Pons (tissue), 1 donor: ENCODE measurements around the gene MBNL2.

ENCODE experiments used
- DNase-seq: peaks from one replicate; pipeline ENCODE4 v3.0.0-alpha.2; 2016; ENCODE audit warnings: low spot score

MBNL2 gene

GRCh38 chr13:97327506-97328221, 105.5 kb downstream of the MBNL2 start:
- no peak for DNase-seq

DNA sequence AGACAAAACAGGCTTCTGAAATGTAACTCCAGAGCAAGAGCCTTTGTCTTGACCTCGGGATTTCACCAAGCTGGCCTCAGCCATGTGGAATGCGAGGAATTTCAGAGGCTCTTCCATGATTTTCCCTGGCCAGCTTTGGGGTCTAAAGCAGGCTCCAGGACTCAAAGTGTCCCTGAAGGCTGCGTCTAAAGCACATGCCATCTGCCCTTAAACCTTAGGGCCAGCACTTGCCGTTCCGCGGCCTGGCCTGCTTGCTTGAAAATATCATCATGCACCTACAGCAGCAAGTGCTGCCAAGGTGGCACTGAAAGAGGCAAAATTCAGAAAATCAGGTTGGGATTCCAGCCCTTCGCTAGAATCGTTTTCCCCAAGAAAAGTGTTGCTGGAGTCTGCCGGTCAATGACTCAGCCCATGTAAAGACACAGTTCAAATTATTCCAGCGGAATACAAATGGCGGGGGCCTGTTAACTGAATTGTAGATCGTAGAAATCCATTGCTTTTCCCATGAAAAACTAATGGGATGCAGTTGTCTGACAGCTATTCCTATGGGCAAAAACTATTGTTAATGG, 106.2 kb downstream of the MBNL2 start:
- DNase-seq, result no peak

DNA sequence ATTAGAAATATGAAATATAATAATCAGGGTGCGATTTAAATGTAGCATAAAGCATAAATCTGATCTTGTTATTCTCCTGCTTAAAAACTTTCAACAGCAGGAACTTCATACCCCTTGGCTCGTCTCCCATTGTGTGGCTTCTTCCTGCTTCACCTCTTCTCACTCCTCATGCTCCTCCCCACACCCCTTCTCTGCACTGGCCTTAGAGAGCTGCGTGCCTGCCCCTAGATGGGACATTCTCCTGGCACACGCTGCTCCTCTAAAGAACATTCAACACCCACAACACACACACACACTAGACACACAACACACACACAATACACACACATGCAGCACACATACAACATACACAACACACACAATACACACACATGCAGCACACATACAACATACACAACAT, 107.2 kb downstream of the MBNL2 start:
- DNase-seq, result no peak

GRCh38 chr13:97330448-97330847, 108.3 kb downstream of the MBNL2 start:
- DNase-seq, result no peak

DNA sequence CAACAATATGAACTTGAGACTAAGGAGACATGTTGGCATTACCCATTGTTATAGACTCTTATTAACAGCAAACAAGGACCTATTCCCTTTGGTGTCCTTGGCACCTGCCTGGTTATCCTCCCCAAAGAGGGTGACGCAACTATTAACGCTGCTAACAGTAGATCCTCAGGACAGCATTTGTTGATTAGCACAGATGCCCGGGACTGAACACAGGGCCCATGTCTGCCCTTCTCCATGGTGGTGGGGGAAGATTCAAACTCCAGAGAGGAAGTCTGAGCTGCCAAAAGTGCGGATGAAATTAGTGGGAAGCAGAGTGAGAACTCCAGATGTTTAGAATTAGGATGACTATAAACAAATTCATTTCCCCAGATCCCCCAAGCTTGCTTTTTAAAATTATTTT, 110.6 kb downstream of the MBNL2 start:
- no peak for DNase-seq

DNA sequence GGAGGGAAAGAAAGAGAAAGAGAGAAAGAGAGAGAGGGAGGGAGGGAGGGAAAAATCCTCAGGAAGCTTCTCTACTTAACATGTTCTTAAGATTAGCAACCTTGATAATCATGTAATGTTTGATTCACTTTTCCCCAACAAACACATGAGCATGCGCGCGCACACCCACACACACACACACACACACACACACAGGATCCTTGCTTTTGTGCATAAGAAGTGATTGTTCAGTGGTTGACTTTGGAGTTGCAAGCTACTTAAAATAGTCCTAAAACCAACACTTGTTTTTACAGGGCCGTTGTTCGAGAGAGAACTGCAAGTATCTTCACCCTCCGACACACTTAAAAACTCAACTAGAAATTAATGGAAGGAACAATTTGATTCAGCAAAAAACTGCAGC, 111.8 kb downstream of the MBNL2 start:
- no peak for DNase-seq

DNA sequence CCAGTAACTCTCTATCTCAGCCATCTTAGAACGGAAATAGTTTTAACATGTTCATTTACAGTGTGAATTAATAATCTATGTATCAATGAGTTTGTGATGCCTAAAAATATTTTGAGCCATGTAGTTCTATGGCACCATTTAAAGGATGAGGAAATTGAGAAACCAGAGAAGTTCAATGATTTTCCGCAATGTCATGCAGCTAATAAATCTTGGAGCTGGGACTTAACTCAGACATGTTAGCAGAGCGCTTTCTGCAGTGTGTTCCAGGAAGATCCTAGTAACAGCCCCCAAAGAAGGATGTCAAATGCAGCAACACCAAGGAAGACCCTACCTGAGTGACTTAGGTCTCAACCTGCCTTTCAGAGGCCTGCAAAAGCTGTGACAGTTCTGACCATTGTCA, 112.6 kb downstream of the MBNL2 start:
- DNase-seq, result no peak

- DNase-seq, result no peak
Observed at GRCh38 chr13:97335488-97336134, 113.5 kb downstream of the MBNL2 start.

GRCh38 chr13:97337985-97338499, 115.9 kb downstream of the MBNL2 start:
- no peak for DNase-seq

GRCh38 chr13:97338571-97338970, 116.4 kb downstream of the MBNL2 start:
- no peak for DNase-seq

DNA sequence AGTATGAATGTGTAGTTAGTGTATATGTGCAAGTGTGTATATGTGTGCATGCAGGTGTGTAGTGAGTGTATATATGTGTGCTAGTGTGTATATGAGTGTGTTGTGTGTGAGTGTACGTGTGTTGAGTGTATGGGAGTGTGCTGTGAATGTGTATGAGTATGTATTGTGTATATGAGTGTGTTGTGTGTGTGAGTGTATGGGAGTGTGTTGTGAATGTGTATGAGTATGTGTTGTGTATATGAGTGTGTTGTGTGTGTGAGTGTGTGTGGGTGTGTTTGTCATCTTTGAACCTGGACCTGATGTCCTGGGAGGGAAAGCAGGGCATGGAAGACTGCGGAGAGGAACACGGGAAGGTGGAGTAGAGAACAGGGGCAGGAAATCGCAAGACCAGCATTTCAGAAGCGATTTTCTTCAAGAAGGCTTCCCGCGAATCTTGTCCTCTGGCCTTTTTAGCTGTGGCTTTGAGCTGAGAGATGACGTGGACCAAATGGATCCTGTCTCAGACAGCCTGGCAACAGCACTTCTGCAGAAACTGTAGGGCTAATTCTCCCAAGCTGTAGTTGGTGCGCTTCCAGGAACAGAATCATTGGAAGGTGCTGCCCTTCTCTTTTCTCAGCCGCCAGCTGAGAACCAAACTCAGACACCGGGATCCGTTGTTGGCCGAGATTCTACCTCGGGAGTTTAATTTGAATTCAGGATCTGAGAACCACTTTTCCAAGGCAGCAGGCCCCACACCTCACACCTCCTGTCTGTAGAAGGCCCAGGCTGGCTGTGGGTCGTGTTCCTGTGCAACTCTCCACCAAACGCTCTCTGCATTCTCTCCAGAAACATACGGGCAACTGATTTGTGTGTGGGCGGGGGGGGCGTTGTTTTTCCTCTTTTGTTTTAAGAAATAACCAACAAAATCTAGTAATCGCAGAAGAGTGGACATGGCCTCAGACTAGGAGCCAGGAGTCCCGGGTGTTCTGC, 117.2 kb downstream of the MBNL2 start:
- DNase-seq, result peak; percentile 72

- no peak for DNase-seq
Observed at GRCh38 chr13:97339988-97340749, 118.0 kb downstream of the MBNL2 start.

DNA sequence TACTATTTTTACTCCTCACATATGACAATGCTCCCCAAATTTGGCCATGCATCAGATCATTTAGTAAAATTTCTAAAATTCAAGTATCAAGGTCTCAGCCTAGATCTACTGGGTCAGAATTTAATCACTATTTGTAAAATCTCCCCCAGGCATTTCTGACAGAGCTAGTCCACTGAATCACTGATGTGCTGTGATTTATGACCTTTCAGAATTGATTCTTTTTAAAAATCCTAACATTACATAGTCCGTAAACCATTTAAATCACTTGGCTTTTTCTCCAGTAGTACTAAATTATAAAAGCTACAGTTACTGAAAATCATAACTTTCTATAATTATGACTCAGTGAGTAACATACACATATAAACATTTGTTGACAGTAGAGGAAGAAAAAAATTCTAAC, 119.0 kb downstream of the MBNL2 start:
- no peak for DNase-seq

- DNase-seq, result no peak
Observed at GRCh38 chr13:97342136-97342535, 120.0 kb downstream of the MBNL2 start.

- DNase-seq, result no peak
Observed at GRCh38 chr13:97342936-97343335, 120.8 kb downstream of the MBNL2 start.

DNA sequence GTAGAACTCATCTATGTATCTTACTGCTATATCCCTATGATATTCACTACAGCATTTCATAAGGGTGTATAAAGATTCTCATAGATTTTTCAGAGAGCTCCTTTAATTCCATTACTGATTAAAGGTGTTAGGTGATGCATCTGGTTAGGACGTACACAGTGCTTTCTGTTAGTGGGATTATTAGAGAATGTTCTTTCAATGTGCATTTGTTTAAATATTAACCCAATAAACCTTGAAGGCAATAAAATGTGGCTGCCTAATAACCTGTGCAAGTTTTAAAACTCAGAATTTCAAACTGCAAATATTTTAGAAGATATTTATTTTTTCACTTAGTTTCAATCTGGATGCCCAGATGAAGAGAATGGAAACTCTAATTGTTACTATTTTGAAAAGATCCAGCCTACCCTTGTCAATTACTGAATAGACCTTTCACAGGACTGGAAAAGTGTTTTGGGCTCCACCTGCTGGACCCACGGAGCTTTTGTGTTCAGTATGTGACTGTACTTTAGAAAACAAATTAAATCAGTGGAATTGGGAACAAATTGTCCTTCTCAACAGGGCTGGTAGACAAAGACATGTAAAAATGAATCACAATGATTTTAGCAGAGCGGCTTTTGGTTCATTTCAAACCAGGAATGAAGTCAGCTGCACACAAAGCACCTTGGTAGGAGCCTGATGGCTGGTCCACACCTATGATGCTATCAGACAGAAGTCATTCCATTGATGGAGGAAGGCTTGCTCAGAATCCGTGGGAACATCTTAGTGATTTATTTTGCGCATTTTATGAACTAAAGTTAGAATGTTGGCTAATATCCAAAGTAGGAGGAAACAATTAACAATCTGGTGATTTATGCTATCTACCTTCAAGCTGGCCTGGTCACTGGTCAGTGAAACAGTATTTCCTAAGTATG, 122.4 kb downstream of the MBNL2 start:
- DNase-seq, result peak; percentile 83

DNA sequence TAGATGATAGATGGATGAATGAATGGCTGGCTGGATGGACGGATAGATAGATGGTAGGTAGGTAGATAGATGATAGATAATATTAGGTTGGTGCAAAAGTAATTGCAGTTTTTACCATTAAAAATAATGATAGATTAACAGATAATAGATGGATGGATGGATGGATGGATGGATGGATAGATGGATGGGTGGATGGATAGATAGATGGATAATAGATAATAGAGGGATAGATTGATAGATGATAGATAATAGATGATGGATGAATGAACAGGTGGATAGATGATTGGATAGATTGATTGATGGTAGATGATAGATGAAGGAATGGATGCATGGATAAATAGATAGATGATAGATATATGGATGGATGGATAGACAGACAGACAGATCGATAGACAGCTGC, 124.0 kb downstream of the MBNL2 start:
- DNase-seq, result no peak

- no peak for DNase-seq
Observed at GRCh38 chr13:97346561-97347254, 124.6 kb downstream of the MBNL2 start.

- no peak for DNase-seq
Observed at GRCh38 chr13:97347255-97347932, 125.3 kb downstream of the MBNL2 start.
